ENCODE results near the gene P4HA3.

The P4HA3 gene

GRCh38 chr11:74318241-74318932, 6.9 kb upstream of the P4HA3 start:
- no peak for DNase-seq (ENCODE audit: low read depth in 2 of 2)

- no peak for DNase-seq (ENCODE audit: low read depth in 2 of 2)
Observed at GRCh38 chr11:74316772-74317505, 5.5 kb upstream of the P4HA3 start.

GRCh38 chr11:74312326-74312725, 886 bp upstream of the P4HA3 start:
- no peak for DNase-seq (ENCODE audit: low read depth in 2 of 2)

GRCh38 chr11:74310857-74311256, 583 bp downstream of the P4HA3 start:
- DNase-seq (ENCODE audit: low read depth in 2 of 2) = no peak

GRCh38 chr11:74307434-74307833, 4.0 kb downstream of the P4HA3 start:
- DNase-seq (ENCODE audit: low read depth in 2 of 2) = no peak

DNA sequence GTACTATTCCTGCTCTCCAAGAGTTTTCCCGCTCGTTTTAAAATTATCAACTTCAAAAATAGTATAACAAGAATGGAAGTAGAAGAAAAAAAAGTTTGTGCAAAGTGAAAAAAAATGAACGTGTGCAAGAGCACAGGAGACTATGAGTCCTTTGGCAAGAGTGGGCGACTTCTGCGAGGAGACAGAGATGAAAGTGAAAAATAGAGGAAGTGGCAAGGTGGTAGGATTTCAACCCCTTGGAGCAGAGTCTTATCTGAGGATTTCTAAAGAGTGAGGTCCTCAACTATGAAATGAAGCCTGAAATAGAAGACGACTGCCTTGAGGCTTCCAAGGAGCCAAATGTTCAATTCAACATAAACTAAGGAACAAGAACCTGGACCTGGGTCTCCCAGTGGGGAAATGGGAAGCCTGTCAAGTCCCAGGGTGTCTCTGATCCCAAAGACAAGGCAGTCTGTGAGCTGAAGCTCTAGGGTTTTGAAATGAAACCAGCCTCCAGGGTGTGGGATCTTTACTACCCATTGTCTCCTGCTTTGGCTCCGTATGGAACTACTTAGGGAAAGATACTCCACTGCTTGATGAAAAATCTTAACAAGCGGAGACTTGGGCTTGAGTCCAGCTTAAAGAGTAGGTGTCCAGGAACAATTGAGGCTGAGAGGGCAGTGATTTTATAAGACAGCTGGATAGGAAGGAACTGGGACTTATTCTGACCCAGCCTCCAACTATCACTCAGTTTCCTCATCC, 4.8 kb downstream of the P4HA3 start:
- no peak for DNase-seq (ENCODE audit: low read depth in 2 of 2)

GRCh38 chr11:74299015-74299414, 12.4 kb downstream of the P4HA3 start:
- no peak for DNase-seq (ENCODE audit: low read depth in 2 of 2)

GRCh38 chr11:74297484-74297883, 14.0 kb downstream of the P4HA3 start:
- no peak for DNase-seq (ENCODE audit: low read depth in 2 of 2)

GRCh38 chr11:74288911-74289310, 22.5 kb downstream of the P4HA3 start:
- DNase-seq (ENCODE audit: low read depth in 2 of 2) = no peak

- no peak for DNase-seq (ENCODE audit: low read depth in 2 of 2)
Observed at GRCh38 chr11:74288161-74288560, 23.3 kb downstream of the P4HA3 start.

DNA sequence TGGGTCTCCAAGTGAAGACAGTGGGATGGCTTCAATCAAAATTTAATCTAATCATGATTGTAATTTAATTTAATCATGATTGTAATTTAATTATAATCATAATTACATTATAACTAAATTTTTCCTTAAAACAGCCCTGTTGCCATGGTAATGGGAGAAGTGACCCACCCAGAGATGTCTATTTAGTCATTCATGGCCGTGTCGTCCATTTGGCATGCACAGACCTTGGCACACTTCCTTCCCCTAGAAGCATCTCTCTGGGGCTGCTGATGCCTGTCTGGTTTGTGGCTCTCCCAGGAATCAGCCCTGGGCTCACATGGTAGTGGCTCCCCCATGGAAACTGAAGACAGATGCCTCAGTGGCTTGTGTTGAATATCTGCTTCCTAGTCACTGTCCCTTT, 27.0 kb downstream of the P4HA3 start:
- DNase-seq (ENCODE audit: low read depth in 2 of 2) = no peak

DNA sequence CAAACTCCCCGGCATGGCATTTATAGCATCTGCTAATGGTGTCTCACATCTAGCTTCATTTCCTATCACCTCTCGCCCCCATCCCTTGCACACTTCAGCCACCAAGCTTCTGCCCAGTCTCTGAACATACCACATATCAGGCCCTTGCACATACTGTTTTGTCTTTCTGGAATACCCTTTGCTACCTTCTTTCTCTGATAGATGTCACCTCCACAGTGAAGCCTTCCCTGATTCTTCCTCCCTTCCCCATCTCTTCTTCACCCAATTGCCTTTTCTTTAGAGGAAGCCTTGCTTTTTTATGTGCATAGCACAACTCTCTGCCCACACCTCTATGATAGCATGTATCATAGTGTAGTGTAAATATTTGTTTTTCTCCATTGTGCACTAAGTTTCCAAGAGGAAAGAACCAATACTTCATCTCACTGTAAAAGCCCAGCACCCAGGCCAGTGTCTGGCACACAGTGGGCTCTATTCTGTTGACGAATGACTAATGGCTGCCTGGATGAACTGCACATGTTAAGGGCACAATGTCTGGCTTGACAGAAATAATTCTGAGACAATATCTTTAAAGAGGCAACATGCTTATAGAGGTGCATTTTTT, 27.8 kb downstream of the P4HA3 start:
- DNase-seq (ENCODE audit: low read depth in 2 of 2) = no peak

DNA sequence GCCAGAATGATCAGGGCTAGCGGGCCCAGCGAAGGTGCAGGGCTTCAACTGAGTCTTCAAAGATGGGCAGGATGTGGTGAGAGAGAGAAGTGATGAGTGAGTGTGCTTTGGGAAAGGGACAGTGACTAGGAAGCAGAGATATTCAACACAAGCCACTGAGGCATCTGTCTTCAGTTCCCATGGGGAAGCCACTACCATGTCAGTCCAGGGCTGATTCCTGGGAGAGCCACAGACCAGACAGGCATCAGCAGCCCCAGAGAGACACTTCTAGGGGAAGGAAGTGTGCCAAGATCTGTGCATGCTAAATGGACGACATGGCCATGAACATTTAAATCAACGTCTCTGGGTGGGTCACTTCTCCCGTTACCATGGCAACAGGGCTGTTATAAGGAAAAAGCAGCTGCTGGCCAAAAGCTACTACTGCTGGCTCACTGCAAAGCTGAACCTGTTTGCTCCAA, 28.5 kb downstream of the P4HA3 start:
- DNase-seq (ENCODE audit: low read depth in 2 of 2) = no peak

- no peak for DNase-seq (ENCODE audit: low read depth in 2 of 2)
Observed at GRCh38 chr11:74282421-74282820, 29.0 kb downstream of the P4HA3 start.

- no peak for DNase-seq (ENCODE audit: low read depth in 2 of 2)
Observed at GRCh38 chr11:74280494-74280893, 30.9 kb downstream of the P4HA3 start.

DNA sequence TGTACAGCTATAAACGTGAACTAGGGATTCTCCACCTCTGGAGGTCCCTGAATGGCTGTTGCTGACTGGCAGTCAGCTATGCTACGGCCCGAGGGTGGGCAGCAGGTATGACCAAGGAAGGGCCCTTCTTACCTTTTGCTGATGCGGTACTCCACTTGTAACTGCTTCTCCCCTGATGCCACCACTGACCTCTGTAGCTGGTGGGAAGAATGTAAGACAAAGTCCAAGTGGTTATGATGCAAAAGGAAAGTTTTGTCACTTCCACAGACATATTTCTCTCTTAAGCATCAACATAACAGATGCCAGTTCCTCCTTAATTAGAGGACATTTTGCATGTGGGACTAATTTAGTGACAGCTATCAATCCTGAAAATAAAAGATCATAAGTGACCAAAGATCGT, 32.2 kb downstream of the P4HA3 start:
- no peak for DNase-seq (ENCODE audit: low read depth in 2 of 2)

DNA sequence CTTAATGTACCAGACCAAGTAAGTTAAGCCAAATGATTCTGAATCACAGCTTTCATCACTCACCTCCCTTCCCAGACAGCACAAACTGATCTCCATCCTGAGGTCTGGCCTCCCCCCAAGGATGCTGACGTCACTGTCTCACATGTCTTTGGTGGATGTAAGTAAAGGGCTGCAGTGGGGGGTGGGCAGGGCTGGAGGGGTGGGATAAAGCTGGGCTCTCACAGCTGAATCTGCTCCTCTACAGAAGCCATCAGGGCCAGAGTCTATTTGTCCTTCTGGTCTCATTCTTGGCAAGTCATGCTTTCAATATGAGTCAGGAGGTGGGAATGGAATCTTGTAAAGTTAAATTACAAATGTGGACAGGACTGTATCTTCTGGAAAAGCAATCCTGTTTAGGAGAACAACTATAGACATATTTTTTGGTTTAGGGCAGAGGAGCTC, 32.7 kb downstream of the P4HA3 start:
- DNase-seq (ENCODE audit: low read depth in 2 of 2) = no peak

DNA sequence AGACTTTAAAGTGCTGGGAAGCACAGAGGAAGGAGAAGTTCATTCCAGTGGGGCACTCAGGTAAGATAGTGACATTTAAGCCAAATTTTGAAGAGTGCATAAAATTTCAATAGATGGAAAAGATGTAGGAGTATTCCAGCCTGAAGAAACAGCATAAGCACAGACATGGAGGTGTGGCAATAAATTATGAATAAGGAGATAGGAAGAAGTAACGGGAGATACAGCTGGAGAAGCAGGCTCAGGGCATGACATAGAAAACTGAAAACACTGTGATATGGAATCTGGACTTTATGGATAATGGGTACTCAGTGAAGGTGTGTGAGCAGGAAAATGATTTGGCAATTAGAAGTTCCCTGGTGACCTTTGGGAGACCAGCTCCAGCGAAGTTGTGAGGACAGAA, 33.3 kb downstream of the P4HA3 start:
- no peak for DNase-seq (ENCODE audit: low read depth in 2 of 2)

DNA sequence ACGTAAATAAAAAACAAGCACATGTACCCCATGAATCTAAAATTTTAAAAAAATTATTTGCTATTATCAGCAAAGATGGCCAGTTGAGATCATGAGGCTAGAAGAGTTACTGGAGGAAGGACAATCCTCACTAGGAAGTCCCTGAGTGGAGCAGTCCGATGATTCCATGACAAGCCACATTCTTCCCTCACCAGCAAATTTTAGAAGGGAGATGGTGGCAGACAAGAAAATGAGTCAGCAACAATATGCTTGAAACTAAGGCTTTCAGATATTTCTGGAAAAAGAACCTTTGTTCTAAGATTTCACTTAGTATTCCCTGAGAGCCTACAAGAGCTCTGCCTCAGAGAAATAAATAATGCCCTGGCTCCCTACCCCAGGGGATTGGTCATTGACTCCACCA, 34.9 kb downstream of the P4HA3 start:
- DNase-seq (ENCODE audit: low read depth in 2 of 2) = no peak

- DNase-seq (ENCODE audit: low read depth in 2 of 2) = no peak
Observed at GRCh38 chr11:74272276-74272675, 39.2 kb downstream of the P4HA3 start.

DNA sequence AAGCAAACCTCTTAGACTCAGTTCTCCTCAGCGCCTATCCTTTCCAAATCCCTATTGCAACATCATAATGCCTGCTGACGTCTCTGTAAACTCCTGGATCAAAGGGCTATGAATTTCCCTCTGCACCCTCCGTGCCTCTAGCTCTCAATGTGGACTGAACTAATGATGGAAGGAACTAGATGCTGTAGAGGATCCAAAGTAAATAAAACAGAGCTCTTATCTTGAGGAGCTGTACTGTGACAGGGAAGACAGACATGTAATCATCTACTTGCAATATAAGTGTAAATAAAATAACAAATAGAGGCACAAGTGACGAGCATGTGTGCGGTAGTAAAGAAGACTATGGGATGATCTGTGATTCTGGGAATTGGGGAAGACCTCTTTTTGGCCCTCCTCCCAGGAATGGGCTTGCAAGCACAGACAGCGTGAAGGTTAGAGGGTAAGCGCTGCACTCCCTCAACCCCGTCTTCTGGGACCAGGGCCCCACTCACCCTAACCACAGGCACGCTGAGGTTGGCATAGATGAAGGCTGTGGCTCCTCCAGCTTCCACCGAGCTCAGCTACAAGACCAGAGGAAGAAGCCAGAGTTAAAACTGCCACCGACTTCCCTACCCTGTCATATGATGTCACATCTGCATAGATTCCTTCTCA, 42.2 kb downstream of the P4HA3 start:
- no peak for DNase-seq (ENCODE audit: low read depth in 2 of 2)

GRCh38 chr11:74268456-74268855, 43.0 kb downstream of the P4HA3 start:
- no peak for DNase-seq (ENCODE audit: low read depth in 2 of 2)
